RWPE2 (cell line): ENCODE measurements around the gene LIMS1.

Experiments
- ATAC-seq: fragments of 200-7000 bp; cut with Tn5 transposase; 3 replicates; pipeline ENCODE4 v1.9.1; 2021; ENCODE audit warnings: low read depth
- DNase-seq: peaks from one replicate; pipeline ENCODE4 v3.0.0-alpha.2; 2020; ENCODE audit warnings: low spot score
- H3K27ac ChIP-seq: fragments of 450-650 bp; 2 replicates; pipeline ENCODE4 v1.5.1; 2017; ENCODE audit warnings: mild to moderate bottlenecking; ENCODE audit not compliant: poor library complexity, severe bottlenecking
- H3K27me3 ChIP-seq: fragments of 250-450 bp; sonication (Bioruptor Pico); 2 replicates; pipeline ENCODE4 v1.5.1; 2021; ENCODE audit warnings: mild to moderate bottlenecking, moderate library complexity; ENCODE audit not compliant: insufficient read depth, poor library complexity, severe bottlenecking
- H3K36me3 ChIP-seq: fragments of 250-450 bp; sonication (Bioruptor Pico); 2 replicates; pipeline ENCODE4 v1.5.1; 2020; ENCODE audit warnings: low read depth, mild to moderate bottlenecking, moderate library complexity
- H3K4me1 ChIP-seq: fragments of 250-450 bp; sonication (Bioruptor Pico); 2 replicates; pipeline ENCODE4 v1.5.1; 2021; ENCODE audit warnings: mild to moderate bottlenecking, moderate library complexity; ENCODE audit not compliant: insufficient read depth, poor library complexity, severe bottlenecking
- H3K4me3 ChIP-seq: fragments of 250-450 bp; sonication (Bioruptor Pico); 2 replicates; pipeline ENCODE4 v1.5.1; 2021; ENCODE audit warnings: mild to moderate bottlenecking, moderate library complexity; ENCODE audit not compliant: severe bottlenecking
- H3K9me3 ChIP-seq: fragments of 250-450 bp; sonication (Bioruptor Pico); 2 replicates; pipeline ENCODE4 v1.5.1; 2021; ENCODE audit warnings: mild to moderate bottlenecking, moderate library complexity; ENCODE audit not compliant: severe bottlenecking
- CTCF ChIP-seq: fragments of 450-650 bp; IDR thresholded peaks from one replicate; pipeline ENCODE4 v1.5.1; 2017; ENCODE audit warnings: mild to moderate bottlenecking, moderate library complexity; ENCODE audit not compliant: poor library complexity, severe bottlenecking

LIMS1 gene

GRCh38 chr2:108623616-108624015 is 89.3 kb downstream of the LIMS1 start:
- no peak for ATAC-seq
- Histone ChIP-seq H3K36me3 (no peaks in the 10 kb centered on the region), H3K9me3 (no peaks in the 10 kb centered on the region), H3K4me1 (peaks cover 43% of the 10 kb centered on the region), H3K4me3 (no peak overlapping the region), H3K27ac (peak overlapping the region; percentile 6), H3K27me3 (no peaks in the 10 kb centered on the region)
- no peak for TF ChIP-seq CTCF
- DNase-seq, result no peak

- Histone ChIP-seq H3K4me1 (peaks cover 34% of the 10 kb centered on the region), H3K9me3 (no peaks in the 10 kb centered on the region), H3K4me3 (no peak overlapping the region), H3K27me3 (no peaks in the 10 kb centered on the region), H3K27ac (no peak overlapping the region), H3K36me3 (no peaks in the 10 kb centered on the region)
- DNase-seq (no peak), ATAC-seq (no peak)
- TF ChIP-seq CTCF, result no peak
These were observed 91.0 kb downstream of the LIMS1 start for GRCh38 chr2:108625186-108625827.

DNA sequence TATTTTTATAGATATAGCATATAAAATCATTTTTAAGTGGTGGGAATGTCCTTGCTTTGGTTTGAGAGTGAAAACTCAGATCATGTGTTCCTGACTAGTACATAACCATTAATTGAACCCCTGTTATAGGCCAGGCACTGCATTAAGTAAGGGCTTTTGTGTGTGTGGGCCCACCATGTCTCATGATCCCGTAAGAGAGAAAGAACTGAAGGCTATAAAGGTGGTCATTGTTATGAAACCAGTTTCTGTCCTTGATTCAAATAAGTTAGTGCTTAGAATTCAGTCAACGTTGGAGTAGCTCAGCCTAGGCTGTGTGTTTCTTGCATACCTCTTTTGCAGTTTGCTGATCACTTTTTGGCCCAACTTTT is 91.5 kb downstream of the LIMS1 start:
- TF ChIP-seq CTCF, result no peak
- Histone ChIP-seq H3K9me3 (no peaks in the 10 kb centered on the region), H3K27ac (no peak overlapping the region), H3K4me3 (no peak overlapping the region), H3K36me3 (no peaks in the 10 kb centered on the region), H3K27me3 (no peaks in the 10 kb centered on the region), H3K4me1 (peaks cover 34% of the 10 kb centered on the region)
- no peak for DNase-seq
- ATAC-seq, result no peak

DNA sequence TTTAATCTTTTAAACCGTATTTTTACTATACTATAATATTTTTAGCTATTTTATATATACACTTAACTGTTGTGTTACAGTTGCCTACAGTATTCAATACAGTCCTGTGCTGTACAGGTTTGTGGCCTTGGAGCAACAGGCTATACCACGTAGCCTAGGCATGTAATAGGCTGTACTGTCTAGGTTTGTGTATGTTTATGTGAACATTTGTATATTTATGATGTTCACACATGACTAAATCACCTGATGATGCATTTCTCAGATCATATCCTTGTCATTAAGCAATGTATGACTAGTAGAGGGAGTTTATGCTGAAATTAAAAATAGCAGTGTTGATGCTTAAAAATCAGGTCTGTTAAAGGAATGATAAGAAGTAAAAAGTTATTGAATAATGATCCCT is 92.7 kb downstream of the LIMS1 start:
- no peak for DNase-seq
- no peak for TF ChIP-seq CTCF
- H3K36me3 ChIP-seq, result no peaks in the 10 kb centered on the region
- no peak overlapping the region for H3K27ac ChIP-seq
- H3K4me3 ChIP-seq, result no peak overlapping the region
- ATAC-seq, result no peak
- no peaks in the 10 kb centered on the region for H3K9me3 ChIP-seq
- H3K27me3 ChIP-seq, result no peaks in the 10 kb centered on the region
- H3K4me1 ChIP-seq, result peaks cover 28% of the 10 kb centered on the region

GRCh38 chr2:108627911-108628567 is 93.8 kb downstream of the LIMS1 start:
- TF ChIP-seq CTCF, result no peak
- Histone ChIP-seq H3K27ac (no peak overlapping the region), H3K4me3 (no peak overlapping the region), H3K27me3 (no peaks in the 10 kb centered on the region), H3K36me3 (no peaks in the 10 kb centered on the region), H3K9me3 (no peaks in the 10 kb centered on the region), H3K4me1 (peaks cover 21% of the 10 kb centered on the region)
- DNase-seq (no peak), ATAC-seq (no peak)
